ENCODE data around the gene PACSIN2. TPM values are rescaled to one million over a fixed set of nuclear protein-coding genes. Genes with fewer than 3 reads are reported as not detected.
A peak's percentile ranks its signal among the peaks of the same experiment; 100 is the strongest.

PACSIN2 gene
- total and polyA plus RNA-seq, 2 experiments from 2014 or later: 23.5 to 57.3 TPM

GRCh38 chr22:42960531-42961399 is 54.2 kb downstream of the PACSIN2 start:
- H3K4me1 ChIP-seq (ENCODE audit: insufficient read depth): peaks cover 56% of the 10 kb centered on the region
- peaks cover 96% of the 10 kb centered on the region for H3K79me2 ChIP-seq (replicated peaks; ENCODE audit: insufficient read depth)
- H3K27ac ChIP-seq (ENCODE audit: low read depth): peak overlapping the region; percentile 77
- TF ChIP-seq REST (IDR thresholded peaks at IDR 0.05; ENCODE audit: unreplicated experiment) (no peak), STAT1 (IDR thresholded peaks at IDR 0.05; ENCODE audit: unreplicated experiment) (no peak), POLR2AphosphoS5 (IDR thresholded peaks at IDR 0.05; ENCODE audit: low read depth) (no peak), EZH2phosphoT487 (IDR thresholded peaks at IDR 0.05; ENCODE audit: unreplicated experiment) (no peak), ZNF114 (CRISPR knock-in tag; IDR thresholded peaks at IDR 0.05) (no peak), NANOG (IDR thresholded peaks at IDR 0.05; ENCODE audit: borderline replicate concordance) (no peak), EZH2 (IDR thresholded peaks at IDR 0.05; ENCODE audit: low read depth, unreplicated experiment) (no peak), JUNB (IDR thresholded peaks at IDR 0.05; ENCODE audit: unreplicated experiment) (no peak), CREB1 (CRISPR knock-in tag; IDR thresholded peaks at IDR 0.05; ENCODE audit: low read depth) (no peak), ZNF331 (CRISPR knock-in tag; IDR thresholded peaks at IDR 0.05; ENCODE audit: low read depth) (no peak), ZNF462 (CRISPR knock-in tag; IDR thresholded peaks at IDR 0.05) (no peak)
- TF ChIP-seq, protein P1, sequence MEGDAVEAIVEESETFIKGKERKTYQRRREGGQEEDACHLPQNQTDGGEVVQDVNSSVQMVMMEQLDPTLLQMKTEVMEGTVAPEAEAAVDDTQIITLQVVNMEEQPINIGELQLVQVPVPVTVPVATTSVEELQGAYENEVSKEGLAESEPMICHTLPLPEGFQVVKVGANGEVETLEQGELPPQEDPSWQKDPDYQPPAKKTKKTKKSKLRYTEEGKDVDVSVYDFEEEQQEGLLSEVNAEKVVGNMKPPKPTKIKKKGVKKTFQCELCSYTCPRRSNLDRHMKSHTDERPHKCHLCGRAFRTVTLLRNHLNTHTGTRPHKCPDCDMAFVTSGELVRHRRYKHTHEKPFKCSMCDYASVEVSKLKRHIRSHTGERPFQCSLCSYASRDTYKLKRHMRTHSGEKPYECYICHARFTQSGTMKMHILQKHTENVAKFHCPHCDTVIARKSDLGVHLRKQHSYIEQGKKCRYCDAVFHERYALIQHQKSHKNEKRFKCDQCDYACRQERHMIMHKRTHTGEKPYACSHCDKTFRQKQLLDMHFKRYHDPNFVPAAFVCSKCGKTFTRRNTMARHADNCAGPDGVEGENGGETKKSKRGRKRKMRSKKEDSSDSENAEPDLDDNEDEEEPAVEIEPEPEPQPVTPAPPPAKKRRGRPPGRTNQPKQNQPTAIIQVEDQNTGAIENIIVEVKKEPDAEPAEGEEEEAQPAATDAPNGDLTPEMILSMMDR (conservative IDR thresholded peaks at IDR 0.05; ENCODE audit: low read depth in 2 of 2): no peak
- TF ChIP-seq, protein P2, sequence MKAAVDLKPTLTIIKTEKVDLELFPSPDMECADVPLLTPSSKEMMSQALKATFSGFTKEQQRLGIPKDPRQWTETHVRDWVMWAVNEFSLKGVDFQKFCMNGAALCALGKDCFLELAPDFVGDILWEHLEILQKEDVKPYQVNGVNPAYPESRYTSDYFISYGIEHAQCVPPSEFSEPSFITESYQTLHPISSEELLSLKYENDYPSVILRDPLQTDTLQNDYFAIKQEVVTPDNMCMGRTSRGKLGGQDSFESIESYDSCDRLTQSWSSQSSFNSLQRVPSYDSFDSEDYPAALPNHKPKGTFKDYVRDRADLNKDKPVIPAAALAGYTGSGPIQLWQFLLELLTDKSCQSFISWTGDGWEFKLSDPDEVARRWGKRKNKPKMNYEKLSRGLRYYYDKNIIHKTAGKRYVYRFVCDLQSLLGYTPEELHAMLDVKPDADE (IDR thresholded peaks at IDR 0.05): no peak
- DNase-seq (ENCODE audit: low spot score): no peak
- H3K4me3 ChIP-seq: no peak overlapping the region
- peak overlapping the region; percentile 90 for H3K27ac Mint-ChIP-seq
- H4K20me1 ChIP-seq (replicated peaks; ENCODE audit: insufficient read depth): peaks cover 54% of the 10 kb centered on the region
- peaks cover 4% of the 10 kb centered on the region; the same call in 2 of the 3 replicates for H3K36me3 Mint-ChIP-seq (ENCODE audit: low read depth)
- no peak overlapping the region for H2AFZ ChIP-seq
- peaks cover 69% of the 10 kb centered on the region for H3K4me1 Mint-ChIP-seq
- H3F3A ChIP-seq (replicated peaks; ENCODE audit: low read depth): peaks cover 6% of the 10 kb centered on the region; the same call in 1 of the 2 replicates
- H3K9me2 ChIP-seq (ENCODE audit: insufficient read depth): no peaks in the 10 kb centered on the region
- ATAC-seq: no peak; the same call in 2 of the 3 replicates
- no peaks in the 10 kb centered on the region; the same call in 2 of the 3 replicates for H3K9me3 Mint-ChIP-seq
- no peak overlapping the region for H3K4me2 ChIP-seq
- no peak overlapping the region for H3K4me3 Mint-ChIP-seq
- H3K27me3 Mint-ChIP-seq (ENCODE audit: insufficient read depth, low read depth, poor library complexity): peaks cover 8% of the 10 kb centered on the region
- H3K27me3 ChIP-seq (ENCODE audit: insufficient read depth): no peaks in the 10 kb centered on the region
- no peaks in the 10 kb centered on the region for H3K36me3 ChIP-seq (ENCODE audit: insufficient read depth)

All from GM23338 (cell line).